IMR-90 (cell line): ENCODE results near the gene ISG20L2. TPM values are rescaled to one million over a fixed set of nuclear protein-coding genes. Genes with fewer than 3 reads are reported as not detected.

Source experiments
- ATAC-seq: fragments of 200-7000 bp; cut with Tn5 transposase; 2 replicates; pipeline ENCODE4 v1.9.1; 2020; ENCODE audit warnings: low read depth, mild to moderate bottlenecking, moderate library complexity
- BruUV-seq: library from RNA; stranded (reverse); fragments of 400-500 nt; replicated peaks from 2 replicates; lab custom pipeline; 2021; lab: Mats Ljungman, UMichigan
- CTCF ChIA-PET: fragments of 300-600 bp; formaldehyde crosslinking; extraction: SDS; loops from one replicate; lab custom pipeline; 2021; ENCODE audit warnings: antibody characterized with exemption; lab: Yijun Ruan, JAX
- POLR2A ChIA-PET: fragments of 300-600 bp; sonication (Branson Sonifier 250); formaldehyde crosslinking; loops from one replicate; lab custom pipeline; 2022; ENCODE audit warnings: antibody characterized with exemption; ENCODE audit not compliant: unreplicated experiment; lab: Charles Lee
- DNase-seq: peaks from one replicate; pipeline ENCODE4 v3.0.0; 2013
- H2AFZ ChIP-seq: replicated peaks from 2 replicates; pipeline ENCODE3; 2013; ENCODE audit warnings: low read length, mild to moderate bottlenecking; ENCODE audit not compliant: poor library complexity
- H2AK5ac ChIP-seq: 2 replicates; pipeline ENCODE4 v1.6.1; 2013; ENCODE audit warnings: low read depth, low read length, inconsistent platforms
- H2AK9ac ChIP-seq: replicated peaks from 2 replicates; pipeline ENCODE3; 2013; ENCODE audit warnings: mild to moderate bottlenecking, low read depth, low read length, moderate library complexity; ENCODE audit not compliant: poor library complexity
- H2BK120ac ChIP-seq: 2 replicates; pipeline ENCODE4 v1.6.1; 2013; ENCODE audit warnings: low read depth, low read length, inconsistent platforms
- H2BK15ac ChIP-seq: 3 replicates; pipeline ENCODE4 v1.6.1; 2013; ENCODE audit warnings: low read depth, low read length, inconsistent platforms
- H2BK20ac ChIP-seq: 2 replicates; pipeline ENCODE4 v1.6.1; 2013; ENCODE audit warnings: low read depth, mild to moderate bottlenecking, inconsistent platforms, low read length, moderate library complexity
- H2BK5ac ChIP-seq: 2 replicates; pipeline ENCODE4 v1.6.1; 2013; ENCODE audit warnings: mild to moderate bottlenecking, low read depth, low read length, inconsistent platforms; ENCODE audit not compliant: poor library complexity, severe bottlenecking
- H3K14ac ChIP-seq: replicated peaks from 2 replicates; pipeline ENCODE4 v1.6.1; 2013; ENCODE audit warnings: low read depth, low read length, inconsistent platforms
- H3K18ac ChIP-seq: 2 replicates; pipeline ENCODE4 v1.6.1; 2013; ENCODE audit warnings: low read depth, low read length, control low read depth
- H3K23ac ChIP-seq: 2 replicates; pipeline ENCODE4 v1.6.1; 2013; ENCODE audit warnings: low read depth, low read length, inconsistent platforms
- H3K27ac ChIP-seq: 2 replicates; pipeline ENCODE4 v1.5.1; 2013; ENCODE audit warnings: mild to moderate bottlenecking, control low read depth, low read length; ENCODE audit not compliant: insufficient read depth
- H3K27me3 ChIP-seq: 2 replicates; pipeline ENCODE4 v1.6.1; 2013; ENCODE audit warnings: low read length; ENCODE audit not compliant: control insufficient read depth, insufficient read depth
- H3K36me3 ChIP-seq: 2 replicates; pipeline ENCODE4 v1.6.1; 2013; ENCODE audit warnings: low read length, mixed read lengths; ENCODE audit not compliant: control insufficient read depth, insufficient read depth
- H3K4ac ChIP-seq: 2 replicates; pipeline ENCODE4 v1.6.1; 2013; ENCODE audit warnings: low read depth, low read length, inconsistent platforms
- H3K4me1 ChIP-seq: 2 replicates; pipeline ENCODE4 v1.6.1; 2013; ENCODE audit warnings: low read length, mixed read lengths; ENCODE audit not compliant: control insufficient read depth, insufficient read depth
- H3K4me2 ChIP-seq: 2 replicates; pipeline ENCODE4 v1.6.1; 2013; ENCODE audit warnings: low read depth, mild to moderate bottlenecking, control low read depth, low read length, moderate library complexity
- H3K4me3 ChIP-seq: 2 replicates; pipeline ENCODE4 v1.5.1; 2013; ENCODE audit warnings: low read depth, mild to moderate bottlenecking, control low read depth, low read length, moderate library complexity; ENCODE audit not compliant: insufficient read depth
- H3K56ac ChIP-seq: 2 replicates; pipeline ENCODE4 v1.6.1; 2013; ENCODE audit warnings: low read length, inconsistent platforms; ENCODE audit not compliant: insufficient read depth; ENCODE audit errors: extremely low read depth
- H3K79me1 ChIP-seq, 2 experiments: 2 replicates each; pipeline ENCODE4 v1.6.1; 2013; ENCODE audit warnings: low read length in 2 of 2, inconsistent platforms in 1 of 2, low read depth in 1 of 2
- H3K9ac ChIP-seq: 2 replicates; pipeline ENCODE4 v1.6.1; 2013; ENCODE audit warnings: low read depth, low read length, control low read depth
- H3K9me1 ChIP-seq: 2 replicates; pipeline ENCODE4 v1.6.1; 2013; ENCODE audit warnings: low read length, inconsistent platforms; ENCODE audit not compliant: insufficient read depth
- H3K9me3 ChIP-seq: 2 replicates; pipeline ENCODE4 v1.6.1; 2013; ENCODE audit warnings: low read length; ENCODE audit not compliant: control insufficient read depth, insufficient read depth
- H4K20me1 ChIP-seq: 2 replicates; pipeline ENCODE4 v1.6.1; 2013; ENCODE audit warnings: low read length, inconsistent platforms; ENCODE audit not compliant: insufficient read depth
- H4K5ac ChIP-seq: 2 replicates; pipeline ENCODE4 v1.6.1; 2013; ENCODE audit warnings: mild to moderate bottlenecking, low read depth, low read length, control low read depth
- H4K8ac ChIP-seq, 2 experiments: 2 replicates each; pipeline ENCODE4 v1.6.1; 2013; ENCODE audit warnings: low read depth in 2 of 2, low read length in 2 of 2, control low read depth in 1 of 2, inconsistent platforms in 1 of 2
- H4K91ac ChIP-seq: 2 replicates; pipeline ENCODE4 v1.6.1; 2013; ENCODE audit warnings: low read depth, low read length, inconsistent platforms; ENCODE audit not compliant: insufficient read depth
- BHLHE40 ChIP-seq: fragments of 150-350 bp; IDR thresholded peaks from 2 replicates; pipeline ENCODE4 v1.6.1; 2016; ENCODE audit warnings: mild to moderate bottlenecking, low read depth, low read length
- CHD1 ChIP-seq: IDR thresholded peaks from 2 replicates; pipeline ENCODE4 v1.6.1; 2012; ENCODE audit warnings: low read depth, low read length, improper control_type of control experiment
- FOS ChIP-seq: fragments of 150-350 bp; IDR thresholded peaks from 2 replicates; pipeline ENCODE4 v1.6.1; 2016; ENCODE audit warnings: low read depth, low read length
- MAZ ChIP-seq: IDR thresholded peaks from 2 replicates; pipeline ENCODE4 v1.6.1; 2012; ENCODE audit warnings: low read depth, mild to moderate bottlenecking, low read length, improper control_type of control experiment, moderate library complexity, borderline replicate concordance
- NFE2L2 ChIP-seq: fragments of 150-350 bp; IDR thresholded peaks from 2 replicates; pipeline ENCODE4 v1.6.1; 2016; ENCODE audit warnings: low read depth, mild to moderate bottlenecking, low read length
- USF2 ChIP-seq: fragments of 150-350 bp; IDR thresholded peaks from 2 replicates; pipeline ENCODE4 v1.6.1; 2017; ENCODE audit warnings: mild to moderate bottlenecking, antibody characterized with exemption, low read length, low read depth
- WGBS, 2 experiments: methylation state at CpG; one replicate each; pipeline versions ENCODE4 v1.1.5 to v1.1.7; 2013; ENCODE audit warnings: missing lambda C conversion rate in 2 of 2; ENCODE audit not compliant: insufficient read length in 1 of 2; ENCODE audit errors: extremely low coverage in 2 of 2; 5-methylcytosine and 5-hydroxymethylcytosine counted together
- dilution Hi-C: fragments of 300-500 bp; cut with HindIII; formaldehyde crosslinking; loops from one replicate; pipeline ENCODE4 v1.14.3; 2018; ENCODE audit warnings: low sequenced_read_pairs; ENCODE audit not compliant: unreplicated experiment
- in situ Hi-C: fragments of 300-500 bp; cut with MboI; formaldehyde crosslinking; loops from 3 replicates; pipeline ENCODE4 v1.14.3; 2019; ENCODE audit warnings: low sequenced_read_pairs, inconsistent platforms, mixed read lengths
- intact Hi-C: fragments of 100-400 bp; cut with micrococcal nuclease; formaldehyde crosslinking; loops from 2 replicates; pipeline ENCODE4 v1.10.0; 2022
- polyA plus RNA-seq, 3 experiments: library from polyadenylated mRNA; depleted of rRNA; stranded (reverse); fragments of >200 nt; gene quantifications; 2 replicates each; pipeline ENCODE4 v1.2.3, GENCODE V29; 2012; ENCODE audit warnings: low replicate concordance in 1 of 3
- total RNA-seq: library from RNA; depleted of rRNA; stranded (reverse); fragments of >200 nt; gene quantifications from 2 replicates; pipeline ENCODE4 v1.2.3, GENCODE V29; 2012

The ISG20L2 gene
- total and polyA plus RNA-seq, 2 of the 4 experiments (the other 2 are of a cell fraction): 17.0 to 27.3 TPM

GRCh38 chr1:156704930-156705320, 23.6 kb downstream of the ISG20L2 start:
- H3K36me3 ChIP-seq: no peaks in the 10 kb centered on the region
- peaks cover under 1% of the 10 kb centered on the region; the same call in 1 of the 2 replicates for H3K9me1 ChIP-seq
- 0 out of 2 replicates have a peak overlapping the region, but pooled peaks have one; percentile 44 for H2AK5ac ChIP-seq
- H2AFZ ChIP-seq: peak overlapping the region; percentile 64
- ChIA-PET CTCF (interaction anchor here (1.3 to 6.9 kb wide), 2 partner anchors 15 to 46 kb away, joined by 4 to 54 read pairs; partner anchors contain the start of gene HDGF), POLR2A (no interaction called here)
- H3K4ac ChIP-seq: peak overlapping the region; percentile 8; the same call in 1 of the 2 replicates
- no peaks in the 10 kb centered on the region for H3K9me3 ChIP-seq
- H3K18ac ChIP-seq: no peak overlapping the region
- no peak overlapping the region for H3K9ac ChIP-seq
- H3K14ac ChIP-seq: 0 out of 2 replicates have a peak overlapping the region, but pooled peaks have one; percentile 25
- H3K27ac ChIP-seq: no peak overlapping the region; the same call in 1 of the 2 replicates
- H4K5ac ChIP-seq: no peak overlapping the region
- H2AK9ac ChIP-seq: peak overlapping the region; percentile 47
- peaks cover 40% of the 10 kb centered on the region for H3K4me1 ChIP-seq
- H2BK15ac ChIP-seq: no peak overlapping the region
- no peaks in the 10 kb centered on the region for H4K20me1 ChIP-seq
- no peaks in the 10 kb centered on the region for H3K79me1 ChIP-seq
- ATAC-seq (peak; percentile 37), DNase-seq (peak; percentile 75)
- 0 out of 2 replicates have a peak overlapping the region, but pooled peaks have one; percentile 3 for H3K4me3 ChIP-seq
- H4K8ac ChIP-seq: peak overlapping the region; percentile 71 to 77; a peak in 2 of 4 replicates
- H2BK5ac ChIP-seq: no peak overlapping the region
- dilution Hi-C loops: no loop called here
- TF ChIP-seq MAZ (peak; percentile 71; the same call in 1 of the 2 replicates), CHD1 (0 out of 2 replicates have a peak, but pooled peaks have one; percentile 43), USF2 (no peak), FOS (peak; percentile 89), BHLHE40 (peak; percentile 84), NFE2L2 (no peak)
- H2BK120ac ChIP-seq: 0 out of 2 replicates have a peak overlapping the region, but pooled peaks have one; percentile 47
- in situ Hi-C loops: no loop called here
- H3K4me2 ChIP-seq: peak overlapping the region; percentile 51
- no TSS peak for BruUV-seq
- no peak overlapping the region; the same call in 1 of the 2 replicates for H3K23ac ChIP-seq
- no peak overlapping the region; the same call in 1 of the 2 replicates for H4K91ac ChIP-seq
- peaks cover 5% of the 10 kb centered on the region for H3K27me3 ChIP-seq
- no peak overlapping the region for H3K56ac ChIP-seq
- 0% methylated on average over 20 of the region's 29 CpGs; no CpG with 5 or more reads in 1 of the 2 experiments for WGBS, 2 experiments
- intact Hi-C loops: loop anchor here (1.0 kb wide), 1 partner anchor 16 kb away; no protein-coding TSS in a partner anchor
- no peak overlapping the region for H2BK20ac ChIP-seq
